NCI-H774 (cell line): Measurements from ENCODE around the gene RABEP2.
"Not testable (repeated sequence)": the region's sequence is repeated elsewhere in the genome, so short reads cannot be mapped to it uniquely, and the experiment has no call there.

Source experiments
- DNase-seq: peaks from one replicate; lab custom pipeline; 2025; lab: John Stamatoyannopoulos, UW

Gene RABEP2

GRCh38 chr16:28924762-28925385 lies at the start of gene RABEP2:
TSS of gene RABEP2 (minus strand) at chr16:28925238. CDS start at chr16:28925163, 75 bp downstream.
- peak; percentile 95 for DNase-seq

GRCh38 chr16:28974437-28975157 lies 49.6 kb upstream of the RABEP2 start, which contains the start of gene SPNS1:
TSS of gene SPNS1 (plus strand) at chr16:28974778. CDS start at chr16:28975152, 374 bp downstream.
- DNase-seq = peak; percentile 90

DNA sequence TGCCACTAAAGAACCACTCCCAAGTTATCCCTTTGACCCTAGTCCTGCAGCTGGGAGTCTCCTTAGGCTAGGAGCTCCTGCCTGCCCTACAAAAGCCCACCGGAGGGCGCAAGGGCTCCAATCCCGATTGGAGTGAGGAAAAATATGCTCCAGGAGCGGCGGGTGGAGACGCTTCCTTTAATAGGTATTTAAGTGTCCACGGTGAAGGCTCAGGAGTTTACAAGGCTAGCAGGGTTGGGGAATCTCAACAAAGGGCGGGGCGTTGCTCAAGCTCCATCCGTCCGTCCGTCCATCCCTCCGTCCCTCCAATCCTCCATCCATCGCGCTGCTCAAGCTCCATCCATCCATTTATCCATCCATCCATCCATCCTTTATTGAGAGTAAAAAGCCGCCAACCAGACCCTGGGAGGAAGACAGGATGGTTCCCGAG lies 49.0 kb upstream of the RABEP2 start:
- peak; percentile 9 for DNase-seq

GRCh38 chr16:28969696-28970095 lies 44.7 kb upstream of the RABEP2 start:
- not testable (repeated sequence) for DNase-seq

GRCh38 chr16:28967156-28967555 lies 42.1 kb upstream of the RABEP2 start:
- DNase-seq = no peak

- no peak for DNase-seq
These were observed 39.5 kb upstream of the RABEP2 start for GRCh38 chr16:28964496-28964895.

- DNase-seq = no peak
These were observed 39.0 kb upstream of the RABEP2 start for GRCh38 chr16:28964072-28964471.

DNA sequence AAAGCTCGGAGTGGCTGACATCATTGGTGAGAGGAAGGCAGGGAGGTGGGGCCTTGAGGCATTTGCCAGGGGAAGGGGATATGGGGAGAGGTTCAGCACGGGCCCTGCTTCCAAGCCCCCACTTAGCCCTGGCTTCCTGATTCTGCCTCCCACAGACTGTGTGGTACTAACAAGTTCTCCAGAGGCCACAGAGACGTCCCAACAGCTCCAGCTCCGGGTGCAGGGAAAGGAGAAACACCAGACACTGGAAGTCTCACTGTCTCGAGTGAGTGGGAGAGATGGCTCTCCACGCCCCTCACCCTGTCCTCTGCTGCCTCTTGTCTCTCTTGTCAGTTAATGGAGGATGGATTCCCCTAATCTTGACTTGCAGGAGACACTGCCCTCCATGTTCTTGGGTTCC lies 33.8 kb upstream of the RABEP2 start:
- no peak for DNase-seq

DNA sequence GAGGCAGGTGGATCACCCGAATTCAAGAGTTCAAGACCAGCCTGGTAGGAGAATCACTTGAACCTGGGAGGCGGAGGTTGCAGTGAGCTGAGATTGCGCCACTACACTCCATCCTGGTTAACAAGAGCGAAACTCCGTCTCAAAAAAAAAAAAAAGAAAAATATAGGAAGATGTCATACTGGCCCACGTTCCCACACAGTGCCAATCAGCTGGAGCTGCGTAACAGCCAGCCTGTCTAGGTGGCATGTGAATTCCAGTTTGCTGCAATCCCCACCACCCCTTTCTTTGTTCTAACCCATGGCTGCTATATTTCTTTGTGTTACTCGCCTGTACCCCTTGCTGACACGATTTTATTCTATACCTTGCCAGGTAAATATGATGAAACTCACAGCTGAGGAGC lies 33.2 kb upstream of the RABEP2 start:
- no peak for DNase-seq

DNA sequence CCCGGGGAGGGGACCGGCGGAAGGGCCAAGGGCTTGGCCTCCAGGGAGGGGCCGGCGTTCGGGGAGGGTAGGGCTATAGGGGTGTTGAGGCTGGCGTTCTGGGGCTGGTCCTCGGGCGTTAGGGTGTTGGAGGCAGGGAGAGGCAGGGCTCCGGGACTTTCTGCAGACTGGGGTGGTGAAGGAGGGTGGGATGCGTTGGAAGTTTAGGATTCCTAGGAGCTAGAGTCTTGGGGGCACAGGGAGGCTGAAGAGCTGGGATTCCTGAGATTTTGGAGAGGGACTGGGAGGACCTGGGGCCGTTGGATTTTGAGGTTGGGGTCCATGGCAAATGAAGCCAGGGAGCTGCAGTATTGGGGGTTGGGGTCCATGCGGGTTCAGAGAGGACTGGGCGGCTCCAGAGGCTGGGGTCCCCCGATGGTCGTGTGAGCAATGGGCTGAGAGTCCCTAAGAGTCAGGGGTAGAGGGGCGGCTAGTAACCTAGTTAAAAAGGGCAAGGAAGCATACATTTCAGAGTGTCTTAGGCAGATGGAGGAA lies 26.4 kb upstream of the RABEP2 start:
- DNase-seq = no peak

DNA sequence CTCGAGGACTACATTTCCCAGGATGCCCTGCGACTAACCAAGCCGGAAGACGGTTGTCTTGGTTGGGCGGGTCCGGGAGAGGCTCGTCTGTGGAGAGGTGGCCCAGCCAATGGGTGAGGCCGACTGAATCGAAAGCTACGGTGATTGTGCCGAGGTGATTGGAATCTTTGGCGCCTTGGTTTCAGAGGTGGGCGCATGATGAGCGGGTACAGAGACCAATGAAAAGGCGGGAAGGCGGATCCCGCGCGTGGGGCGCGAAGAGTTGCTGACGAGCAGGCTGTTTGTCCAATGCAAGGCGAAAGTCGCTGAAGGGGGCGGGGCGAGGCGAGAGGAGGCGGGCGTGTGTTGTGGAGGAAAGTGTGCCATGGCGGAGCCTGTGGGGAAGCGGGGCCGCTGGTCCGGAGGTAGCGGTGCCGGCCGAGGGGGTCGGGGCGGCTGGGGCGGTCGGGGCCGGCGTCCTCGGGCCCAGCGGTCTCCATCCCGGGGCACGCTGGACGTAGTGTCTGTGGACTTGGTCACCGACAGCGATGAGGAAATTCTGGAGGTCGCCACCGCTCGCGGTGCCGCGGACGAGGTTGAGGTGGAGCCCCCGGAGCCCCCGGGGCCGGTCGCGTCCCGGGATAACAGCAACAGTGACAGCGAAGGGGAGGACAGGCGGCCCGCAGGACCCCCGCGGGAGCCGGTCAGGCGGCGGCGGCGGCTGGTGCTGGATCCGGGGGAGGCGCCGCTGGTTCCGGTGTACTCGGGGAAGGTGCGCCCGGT lies 25.8 kb upstream of the RABEP2 start, which contains the start of gene NFATC2IP:
NFATC2IP (plus strand) TSS at position 290 of the 762 bp plus-strand sequence; CDS start at position 365, 75 bp downstream.
- peak; percentile 99 for DNase-seq

DNA sequence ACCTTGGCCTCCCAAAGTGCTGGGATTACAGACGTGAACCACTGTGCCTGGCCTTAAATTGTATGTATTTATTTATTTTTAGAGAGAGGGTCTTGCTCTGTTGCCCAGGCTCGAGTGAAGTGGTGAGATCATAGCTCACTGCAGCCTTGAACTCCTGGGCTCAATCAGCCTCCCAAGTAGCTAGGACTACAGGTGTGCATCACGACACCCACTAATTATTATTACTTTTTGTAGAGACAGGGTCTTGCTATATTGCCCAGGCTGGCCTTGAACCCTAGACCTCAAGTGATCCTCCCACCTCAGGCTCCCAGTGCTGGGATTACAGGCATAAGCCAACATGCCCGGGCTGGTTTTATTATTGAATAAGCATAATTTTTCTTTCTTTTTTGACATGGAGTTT lies 21.6 kb upstream of the RABEP2 start:
- no peak for DNase-seq

- no peak for DNase-seq
These were observed 18.2 kb upstream of the RABEP2 start for GRCh38 chr16:28943281-28943680.

- not testable (repeated sequence) for DNase-seq
These were observed 14.8 kb upstream of the RABEP2 start for GRCh38 chr16:28939825-28940224.

GRCh38 chr16:28938721-28939120 lies 13.7 kb upstream of the RABEP2 start:
- no peak for DNase-seq

DNA sequence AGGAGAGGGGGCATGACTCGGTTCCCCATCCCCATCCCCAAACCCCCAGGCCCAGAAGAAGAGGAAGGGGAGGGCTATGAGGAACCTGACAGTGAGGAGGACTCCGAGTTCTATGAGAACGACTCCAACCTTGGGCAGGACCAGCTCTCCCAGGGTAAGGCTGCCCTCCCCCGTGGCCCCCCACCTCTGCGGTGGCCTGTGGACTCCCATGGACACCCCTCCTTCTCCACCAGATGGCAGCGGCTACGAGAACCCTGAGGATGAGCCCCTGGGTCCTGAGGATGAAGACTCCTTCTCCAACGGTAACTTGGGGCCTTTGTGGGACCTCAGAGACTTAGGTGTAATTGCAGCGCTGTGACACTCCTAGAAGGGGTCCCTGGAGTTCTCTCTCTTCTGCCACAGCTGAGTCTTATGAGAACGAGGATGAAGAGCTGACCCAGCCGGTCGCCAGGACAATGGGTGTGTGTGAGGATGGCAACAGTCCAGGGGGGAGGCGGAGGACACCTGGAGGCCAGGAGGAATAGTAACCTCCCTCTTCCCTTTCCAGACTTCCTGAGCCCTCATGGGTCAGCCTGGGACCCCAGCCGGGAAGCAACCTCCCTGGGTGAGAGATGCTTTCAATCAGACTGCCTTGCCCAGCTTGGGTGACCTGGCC lies 12.3 kb upstream of the RABEP2 start:
- DNase-seq = no peak

- no peak for DNase-seq
These were observed 11.7 kb upstream of the RABEP2 start for GRCh38 chr16:28936784-28937155.

- peak; percentile 91 for DNase-seq
These were observed 11.1 kb upstream of the RABEP2 start for GRCh38 chr16:28935924-28936783.

GRCh38 chr16:28935346-28935745 lies 10.3 kb upstream of the RABEP2 start:
- no peak for DNase-seq

- no peak for DNase-seq
These were observed 8.1 kb upstream of the RABEP2 start for GRCh38 chr16:28933171-28933570.
